Stomach (tissue), 9 donors: Measurements from ENCODE around the gene HES5. TPM values are rescaled to one million over a fixed set of nuclear protein-coding genes. Genes with fewer than 3 reads are reported as not detected.

Experiments
- DNase-seq, 2 donors: peaks; one replicate each; pipeline versions ENCODE4 v3.0.0 to v3.0.0-alpha.2; 2013 to 2019
- H3K27ac ChIP-seq, 5 donors: fragments of 200-600 bp in 4 of 5; sonication (generic) in 4 of 5; one replicate each; pipeline ENCODE4 v1.5.1; 2013 to 2019; ENCODE audit warnings: mild to moderate bottlenecking in 1 of 5, moderate library complexity in 1 of 5
- H3K27me3 ChIP-seq, 3 donors: fragments of 200-600 bp; sonication (generic); one replicate each; pipeline ENCODE4 v1.5.1; 2017 to 2019; ENCODE audit warnings: mixed run types in 1 of 3
- H3K36me3 ChIP-seq, 4 donors: fragments of 200-600 bp; sonication (generic); 1 replicate in 3 of 4; 2 replicates in 1 of 4; pipeline ENCODE4 v1.5.1; 2016 to 2019
- H3K4me1 ChIP-seq, 4 donors: fragments of 200-600 bp; sonication (generic); one replicate each; pipeline ENCODE4 v1.5.1; 2016 to 2019
- H3K4me3 ChIP-seq, 4 donors: fragments of 200-600 bp; sonication (generic) in 3 of 4; one replicate each; pipeline ENCODE4 v1.5.1; 2016 to 2019; ENCODE audit warnings: mild to moderate bottlenecking in 1 of 4
- H3K9me3 ChIP-seq, 4 donors: fragments of 200-600 bp; sonication (generic); one replicate each; pipeline ENCODE4 v1.5.1; 2016 to 2019
- EP300 ChIP-seq: sonication (generic); formaldehyde crosslinking; IDR thresholded peaks from one replicate; pipeline ENCODE4 v1.6.1; 2017; ENCODE audit warnings: antibody characterized with exemption
- POLR2A ChIP-seq, 4 donors: fragments of 450-650 bp; IDR thresholded peaks; one replicate each; pipeline ENCODE4 v1.6.1; 2016; ENCODE audit warnings: antibody characterized with exemption in 4 of 4, control low read depth in 2 of 4, mild to moderate bottlenecking in 1 of 4, moderate library complexity in 1 of 4
- POLR2AphosphoS5 ChIP-seq, 3 donors: sonication (generic); formaldehyde crosslinking; IDR thresholded peaks; one replicate each; pipeline ENCODE4 v1.6.1; 2016; ENCODE audit warnings: antibody characterized with exemption in 3 of 3
- WGBS, 5 donors: extraction: QIAGEN DNeasy Blood & Tissue Kit in 3 of 5; methylation state at CpG; one replicate each; pipeline versions ENCODE4 v1.1.5 to v1.1.7; 2013 to 2018; 5-methylcytosine and 5-hydroxymethylcytosine counted together
- intact Hi-C: fragments of 100-400 bp; cut with DNase I; formaldehyde crosslinking; loops from one replicate; pipeline ENCODE4 v1.15.1; 2023; ENCODE audit warnings: low total_unique reads
- polyA plus RNA-seq, 3 donors: library from polyadenylated mRNA; stranded (reverse); fragments of 200-250 nt; gene quantifications; one replicate each; pipeline ENCODE4 v1.2.3, GENCODE V29; 2013
- total RNA-seq, 5 donors: library from RNA; depleted of rRNA; stranded (reverse); fragments of >200 nt; gene quantifications; one replicate each; pipeline versions ENCODE4 v1.1.0 to v1.2.3, GENCODE V29; 2014 to 2016
- TF ChIP-seq, protein P1 (sequence below), 7 experiments: fragments of 450-650 bp in 4 of 7; fragments of 200-600 bp in 3 of 7; sonication (generic) in 3 of 7; IDR thresholded peaks; one replicate each; pipeline ENCODE4 v1.5.1; 2016 to 2019; ENCODE audit warnings: antibody characterized with exemption in 7 of 7, control low read depth in 2 of 7, mild to moderate bottlenecking in 1 of 7
- donor health status: healthy with polysubstance abuse.
- donor health status: Bipolar disorder and iron deficiency.
- donor health status: healthy.

Gene HES5
- total and polyA plus RNA-seq, 8 donors, result 0.25 to 9.6 TPM; not detected in 6

DNA sequence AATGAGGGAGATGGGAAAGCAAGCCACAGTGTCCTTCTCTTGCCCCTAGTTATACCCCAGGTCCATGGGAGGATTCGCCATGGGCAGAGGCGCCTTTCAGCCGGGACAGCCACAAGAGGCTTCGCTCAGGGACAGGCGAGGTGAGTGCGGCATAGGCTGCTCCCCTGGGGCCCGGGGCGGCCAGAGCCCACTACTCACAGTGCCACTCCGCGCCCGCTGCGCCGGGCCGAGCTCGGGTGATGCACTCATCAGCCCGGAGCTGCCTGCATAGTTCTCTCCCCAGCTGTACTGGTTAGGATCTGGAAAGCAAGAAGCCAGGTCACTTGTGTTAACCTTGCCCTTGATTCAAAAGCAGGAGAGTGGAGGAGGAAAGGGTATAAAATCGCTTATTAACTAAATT is 12.1 kb downstream of the HES5 start:
- intact Hi-C loops, result no loop called here
- no peak for DNase-seq
- Histone ChIP-seq H3K36me3 (peaks cover 82 to 94% (median 91%) of the 10 kb centered on the region in 4 donors), H3K27ac (no peak overlapping the region), H3K27me3 (no peaks in the 10 kb centered on the region), H3K9me3 (no peaks in the 10 kb centered on the region), H3K4me3 (no peak overlapping the region), H3K4me1 (peaks cover 0 to 8% (median 1%) of the 10 kb centered on the region in 4 donors)
- WGBS, 5 donors, result 94 to 98% (median 96%) methylated on average over 5 to 17 of the region's 17 CpGs
- TF ChIP-seq EP300 (no peak), POLR2AphosphoS5 (IDR thresholded peaks at IDR 0.05) (no peak), POLR2A (IDR thresholded peaks at IDR 0.05) (no peak)
- TF ChIP-seq, protein P1, sequence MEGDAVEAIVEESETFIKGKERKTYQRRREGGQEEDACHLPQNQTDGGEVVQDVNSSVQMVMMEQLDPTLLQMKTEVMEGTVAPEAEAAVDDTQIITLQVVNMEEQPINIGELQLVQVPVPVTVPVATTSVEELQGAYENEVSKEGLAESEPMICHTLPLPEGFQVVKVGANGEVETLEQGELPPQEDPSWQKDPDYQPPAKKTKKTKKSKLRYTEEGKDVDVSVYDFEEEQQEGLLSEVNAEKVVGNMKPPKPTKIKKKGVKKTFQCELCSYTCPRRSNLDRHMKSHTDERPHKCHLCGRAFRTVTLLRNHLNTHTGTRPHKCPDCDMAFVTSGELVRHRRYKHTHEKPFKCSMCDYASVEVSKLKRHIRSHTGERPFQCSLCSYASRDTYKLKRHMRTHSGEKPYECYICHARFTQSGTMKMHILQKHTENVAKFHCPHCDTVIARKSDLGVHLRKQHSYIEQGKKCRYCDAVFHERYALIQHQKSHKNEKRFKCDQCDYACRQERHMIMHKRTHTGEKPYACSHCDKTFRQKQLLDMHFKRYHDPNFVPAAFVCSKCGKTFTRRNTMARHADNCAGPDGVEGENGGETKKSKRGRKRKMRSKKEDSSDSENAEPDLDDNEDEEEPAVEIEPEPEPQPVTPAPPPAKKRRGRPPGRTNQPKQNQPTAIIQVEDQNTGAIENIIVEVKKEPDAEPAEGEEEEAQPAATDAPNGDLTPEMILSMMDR (IDR thresholded peaks at IDR 0.05), result no peak

DNA sequence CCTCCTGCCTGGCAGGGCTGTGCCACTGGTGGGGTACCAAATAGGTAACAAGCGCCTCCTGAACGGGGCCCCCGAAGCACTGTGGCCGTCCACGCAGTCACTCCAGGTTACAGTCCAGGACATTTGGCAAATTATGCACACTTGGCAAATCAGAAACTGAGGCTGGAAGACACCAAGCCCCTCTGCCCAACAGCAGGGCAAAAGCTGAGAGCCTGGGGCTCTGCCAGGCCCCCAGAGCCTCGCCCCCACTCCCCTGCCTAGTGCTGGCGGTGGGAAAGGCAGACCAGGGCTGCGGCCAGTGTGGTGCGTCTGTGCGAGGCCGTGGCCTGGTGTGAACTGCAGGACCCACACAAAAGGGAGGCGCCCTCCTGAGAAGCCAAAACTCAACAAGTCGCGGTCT is 13.1 kb downstream of the HES5 start:
- WGBS, 5 donors, result 92 to 97% (median 96%) methylated on average over 14 of the region's 14 CpGs
- DNase-seq, result no peak
- no peaks in the 10 kb centered on the region for H3K27me3 ChIP-seq
- H3K4me3 ChIP-seq, result no peak overlapping the region
- no peaks in the 10 kb centered on the region for H3K9me3 ChIP-seq
- TF ChIP-seq POLR2AphosphoS5 (IDR thresholded peaks at IDR 0.05) (no peak), POLR2A (IDR thresholded peaks at IDR 0.05) (no peak), EP300 (no peak)
- TF ChIP-seq, protein P1 (IDR thresholded peaks at IDR 0.05), result no peak
- peaks cover 92 to 100% (median 99%) of the 10 kb centered on the region in 4 donors for H3K36me3 ChIP-seq
- H3K4me1 ChIP-seq, result peaks cover 0 to 3% (median 0%) of the 10 kb centered on the region in 4 donors
- intact Hi-C loops, result no loop called here
- no peak overlapping the region for H3K27ac ChIP-seq

DNA sequence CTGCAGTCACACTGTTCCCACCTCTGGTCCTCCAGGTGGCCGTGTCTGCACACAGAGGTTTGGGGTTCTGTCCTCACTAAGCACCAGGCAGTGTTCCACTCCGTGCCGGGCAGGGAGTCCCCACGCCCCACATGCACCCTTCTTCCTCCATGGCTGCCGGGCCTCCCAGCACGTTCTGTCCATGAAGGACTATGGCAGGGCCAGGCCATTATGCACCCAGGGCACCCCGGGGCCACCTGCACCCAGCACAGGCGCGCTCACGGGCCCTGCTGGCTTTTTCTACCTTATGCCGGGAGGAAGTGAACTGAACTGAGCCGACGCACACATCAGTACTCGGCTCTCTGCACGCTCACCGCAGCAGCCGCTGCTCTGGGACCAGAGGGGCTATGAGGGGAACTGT is 13.9 kb downstream of the HES5 start:
- intact Hi-C loops, result no loop called here
- Histone ChIP-seq H3K36me3 (peaks cover 94 to 100% (median 100%) of the 10 kb centered on the region in 4 donors), H3K4me1 (no peaks in the 10 kb centered on the region), H3K4me3 (no peak overlapping the region), H3K27ac (no peak overlapping the region), H3K9me3 (no peaks in the 10 kb centered on the region), H3K27me3 (no peaks in the 10 kb centered on the region)
- 88 to 98% (median 94%) methylated on average over 12 to 17 of the region's 17 CpGs for WGBS, 5 donors
- DNase-seq, result no peak
- no peak for TF ChIP-seq POLR2A (IDR thresholded peaks at IDR 0.05)
- TF ChIP-seq, protein P1 (IDR thresholded peaks at IDR 0.05), result no peak
- TF ChIP-seq EP300, result no peak
- TF ChIP-seq POLR2AphosphoS5 (IDR thresholded peaks at IDR 0.05), result no peak

DNA sequence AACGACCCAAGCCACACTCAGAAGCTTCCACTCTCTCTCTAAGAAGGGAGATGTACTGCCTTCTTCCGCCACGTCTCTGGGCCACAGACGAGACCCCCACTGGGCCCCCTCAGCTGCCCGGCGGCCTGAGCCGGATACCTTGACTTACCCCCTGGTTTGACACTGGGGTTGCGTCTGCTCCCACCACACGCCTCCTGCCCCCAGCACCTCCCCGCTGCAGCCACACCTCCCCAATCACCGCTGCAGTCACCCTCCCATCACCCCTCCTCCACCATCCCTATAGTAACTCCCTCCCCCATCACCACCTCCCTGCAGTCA is 14.3 kb downstream of the HES5 start:
- no peak for DNase-seq
- TF ChIP-seq, protein P1 (IDR thresholded peaks at IDR 0.05), result no peak
- TF ChIP-seq EP300 (no peak), POLR2A (IDR thresholded peaks at IDR 0.05) (no peak), POLR2AphosphoS5 (IDR thresholded peaks at IDR 0.05) (no peak)
- intact Hi-C loops, result no loop called here
- Histone ChIP-seq H3K4me1 (no peaks in the 10 kb centered on the region), H3K27me3 (no peaks in the 10 kb centered on the region), H3K27ac (no peak overlapping the region), H3K4me3 (no peak overlapping the region), H3K36me3 (peaks cover 94 to 100% (median 100%) of the 10 kb centered on the region in 4 donors), H3K9me3 (no peaks in the 10 kb centered on the region)
- 91 to 97% (median 95%) methylated on average over 10 to 11 of the region's 11 CpGs for WGBS, 5 donors
